CD1c-positive myeloid dendritic cell (primary cell): Measurements from ENCODE around the gene OR13A1.
"Not testable (repeated sequence)": the region's sequence is repeated elsewhere in the genome, so short reads cannot be mapped to it uniquely, and the experiment has no call there.

Source experiments
- DNase-seq: peaks from one replicate; pipeline ENCODE4 v3.0.0-alpha.2; 2016; ENCODE audit errors: extremely low spot score

The OR13A1 gene

GRCh38 chr10:45282061-45282460 is 33.3 kb downstream of the OR13A1 start:
- no peak for DNase-seq

DNA sequence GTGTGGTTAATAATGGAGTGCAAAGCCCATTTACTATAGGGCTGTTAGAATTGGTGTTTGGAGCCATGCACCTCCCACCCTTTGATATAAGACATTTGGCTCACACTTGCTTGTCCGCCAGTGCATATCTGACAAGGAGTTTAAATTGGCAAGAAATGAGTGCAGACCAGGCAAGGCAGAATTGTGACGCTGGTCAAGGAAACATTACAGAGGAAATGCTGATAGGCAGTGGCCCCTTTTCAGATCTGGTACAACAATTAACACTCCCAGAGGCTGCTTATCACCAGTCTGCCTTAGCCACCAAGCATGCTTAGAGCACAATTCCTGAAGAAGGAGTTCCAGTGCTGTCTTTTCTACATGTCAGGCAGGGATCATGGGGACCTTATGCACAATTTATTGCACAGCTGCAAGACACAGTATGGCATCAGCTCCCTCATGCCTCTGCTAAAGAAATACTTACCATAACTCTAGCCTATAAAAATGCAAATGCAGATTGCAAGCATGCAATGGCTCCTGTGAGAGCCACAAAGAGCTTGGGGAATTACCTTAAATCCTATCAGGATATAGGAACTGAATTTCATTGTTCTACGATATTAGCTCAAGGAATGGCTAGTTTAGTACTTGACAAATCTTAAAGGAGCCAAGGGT is 35.2 kb downstream of the OR13A1 start:
- DNase-seq = no peak

DNA sequence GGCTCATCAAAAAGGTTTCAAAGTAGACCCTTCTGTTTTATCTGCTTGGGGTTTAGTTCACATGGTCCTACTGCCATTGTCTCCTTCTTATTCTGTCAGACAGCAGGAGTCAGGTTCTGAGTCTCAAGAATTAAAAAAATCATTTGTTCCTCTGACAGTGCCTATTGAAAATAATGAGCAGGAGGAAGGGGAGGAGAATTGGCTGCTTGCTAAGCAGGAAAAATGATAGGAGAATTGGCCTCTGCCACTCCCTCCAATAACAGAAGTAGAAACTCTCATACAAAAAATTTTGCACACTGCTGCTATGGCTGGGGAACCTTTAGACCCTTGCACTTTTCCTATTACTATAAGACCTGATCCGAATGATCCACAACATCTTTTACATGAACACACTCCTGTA is 35.7 kb downstream of the OR13A1 start:
- DNase-seq = no peak

DNA sequence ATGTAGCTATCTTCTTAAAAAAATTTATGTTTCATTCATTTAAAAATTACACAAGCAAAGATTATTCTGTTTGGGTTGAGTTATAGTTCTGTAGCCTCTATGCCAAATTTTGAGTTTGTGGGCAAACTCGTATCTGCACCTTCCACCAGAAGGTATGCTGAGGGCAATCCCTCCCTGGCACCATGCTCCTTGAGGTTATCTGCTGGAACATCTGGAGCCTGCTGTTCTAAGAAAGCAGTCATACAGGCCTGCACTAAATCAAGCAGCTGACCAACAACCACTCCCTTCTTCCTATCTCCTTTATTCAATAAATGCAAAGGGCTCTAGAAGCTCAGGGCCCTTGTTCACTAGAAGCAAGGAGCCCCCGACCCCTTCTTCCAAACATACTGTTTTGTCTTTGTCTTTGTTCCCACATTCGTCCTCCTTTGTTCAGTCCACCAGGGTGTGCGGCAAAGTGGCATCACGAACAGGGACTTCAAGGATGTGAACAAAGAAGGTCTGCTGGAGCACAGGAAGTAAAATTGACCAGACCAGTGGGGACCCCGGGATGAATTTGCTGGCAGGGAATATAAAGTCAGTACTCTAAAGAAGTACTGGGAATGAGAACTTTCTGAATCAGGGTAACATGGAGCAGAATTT is 36.4 kb downstream of the OR13A1 start:
- DNase-seq = no peak

DNA sequence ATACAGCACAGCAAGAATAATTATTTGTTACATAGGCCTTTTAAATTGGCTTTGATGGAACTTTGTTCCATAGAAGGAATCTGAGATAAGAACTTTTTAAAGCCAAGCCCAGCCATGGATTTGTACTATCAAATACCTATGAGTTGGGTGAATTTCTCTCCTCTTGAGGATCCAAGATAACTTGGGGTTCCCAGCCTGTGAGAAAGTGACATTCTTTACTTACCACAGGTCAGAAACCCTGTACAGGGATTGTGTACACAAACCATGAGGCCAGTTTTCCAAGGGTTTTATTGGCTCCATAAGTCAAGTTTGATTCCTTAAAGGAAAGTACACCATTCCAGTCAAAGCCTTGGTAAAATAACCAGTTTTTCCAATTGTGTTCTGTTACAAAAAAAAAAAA is 39.3 kb downstream of the OR13A1 start:
- not testable (repeated sequence) for DNase-seq

GRCh38 chr10:45274364-45274763 is 41.0 kb downstream of the OR13A1 start:
- no peak for DNase-seq

DNA sequence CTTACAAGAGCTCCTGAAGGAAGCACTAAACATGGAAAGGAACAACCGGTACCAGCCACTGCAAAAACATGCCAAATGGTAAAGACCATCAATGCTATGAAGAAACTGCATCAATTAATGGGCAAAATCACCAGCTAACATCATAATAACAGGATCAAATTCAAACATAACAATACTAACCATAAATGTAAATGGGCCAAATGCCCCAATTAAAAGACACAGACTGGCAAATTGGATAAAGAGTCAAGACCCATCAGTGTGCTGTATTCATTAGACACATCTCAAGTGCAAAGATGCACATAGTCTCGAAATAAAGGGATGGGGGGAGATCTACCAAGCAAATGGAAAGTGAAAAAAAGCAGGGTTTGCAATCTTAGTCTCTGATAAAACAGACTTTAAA is 47.6 kb downstream of the OR13A1 start:
- DNase-seq = not testable (repeated sequence)

GRCh38 chr10:45265996-45266395 is 49.4 kb downstream of the OR13A1 start:
- DNase-seq = no peak

DNA sequence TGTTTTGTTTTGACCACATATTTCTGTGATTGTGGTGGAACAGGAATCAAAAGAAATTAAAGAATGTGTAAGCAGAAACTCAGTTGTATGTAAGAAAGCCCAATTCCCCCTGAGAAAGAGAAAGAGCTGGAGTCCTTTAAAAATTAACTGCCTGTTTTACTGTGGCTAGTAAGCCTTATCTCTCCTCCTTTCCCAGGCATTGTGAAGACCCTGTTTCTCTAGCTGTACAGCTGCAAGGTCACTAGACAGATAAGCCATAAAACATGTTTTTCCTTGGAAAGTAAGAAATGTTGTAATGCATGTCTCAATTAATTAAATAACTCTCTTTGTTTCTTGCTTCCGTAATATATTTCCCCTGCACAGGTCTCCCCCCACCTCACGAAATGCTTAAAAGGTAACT is 53.5 kb downstream of the OR13A1 start:
- DNase-seq = no peak

DNA sequence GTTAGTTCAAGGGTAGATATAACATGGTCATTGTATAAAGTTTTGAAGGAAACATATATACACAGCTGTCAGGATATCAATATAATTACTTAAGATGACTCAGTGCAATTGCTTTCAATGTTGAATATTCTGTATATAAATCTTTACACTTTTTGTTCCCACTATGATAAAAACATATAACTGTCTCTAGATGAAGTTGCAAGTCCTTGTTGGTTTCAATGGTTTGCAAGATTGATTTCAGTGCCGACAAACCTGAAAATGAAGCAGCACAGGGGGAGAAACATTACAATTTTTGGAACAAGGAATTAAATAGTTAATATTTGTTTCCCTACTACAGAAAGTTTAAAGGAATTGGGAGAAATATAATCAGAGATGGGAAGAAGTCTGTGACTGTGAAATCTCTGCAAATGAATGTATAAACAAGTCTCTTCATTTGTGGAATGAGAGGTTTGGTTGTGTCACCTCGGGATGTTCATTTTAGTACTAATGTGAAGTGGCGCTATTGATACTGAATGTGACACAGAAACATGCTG is 54.1 kb downstream of the OR13A1 start:
- DNase-seq = no peak

- not testable (repeated sequence) for DNase-seq
Measured at GRCh38 chr10:45260635-45261034, 54.8 kb downstream of the OR13A1 start.

GRCh38 chr10:45259786-45260495 is 55.5 kb downstream of the OR13A1 start:
- not testable (repeated sequence) for DNase-seq

DNA sequence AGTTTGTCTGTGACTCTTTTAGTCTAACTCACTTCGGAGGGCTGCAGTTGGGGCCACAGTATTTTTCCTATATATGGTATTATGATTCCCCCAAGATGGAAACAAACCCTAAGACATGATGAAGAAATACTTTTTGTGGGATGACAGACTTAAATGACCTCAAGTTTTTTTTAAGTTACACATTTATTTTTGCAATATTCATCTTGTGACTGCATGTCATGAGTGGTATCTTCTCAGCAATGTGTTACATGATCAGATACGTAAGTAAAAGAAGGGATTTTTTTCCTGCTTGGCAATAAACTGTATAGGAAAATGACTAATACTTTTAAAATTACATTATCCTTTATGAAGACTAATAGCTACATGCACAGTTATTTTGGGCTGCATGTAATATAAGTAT is 57.8 kb downstream of the OR13A1 start:
- no peak for DNase-seq

DNA sequence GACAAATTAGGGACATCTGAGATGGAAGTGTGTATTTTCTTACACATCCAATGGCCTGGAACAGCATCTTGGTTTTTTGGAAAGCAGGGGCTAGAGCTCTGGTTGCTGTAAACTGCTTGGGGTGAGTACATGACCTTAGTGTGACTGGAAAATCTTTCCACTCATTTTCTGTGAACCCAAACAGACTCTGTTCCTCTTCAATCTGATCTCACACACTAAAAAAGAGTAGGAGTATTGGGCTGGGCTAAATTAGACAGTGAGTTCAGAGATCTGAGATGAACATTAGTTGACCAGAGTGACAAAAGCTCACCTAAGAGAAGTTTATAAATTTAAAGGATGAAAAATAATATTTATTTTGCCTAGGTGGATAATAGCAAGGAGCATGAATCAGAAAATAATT is 59.2 kb downstream of the OR13A1 start:
- no peak for DNase-seq

GRCh38 chr10:45255706-45256105 is 59.7 kb downstream of the OR13A1 start:
- DNase-seq = no peak

DNA sequence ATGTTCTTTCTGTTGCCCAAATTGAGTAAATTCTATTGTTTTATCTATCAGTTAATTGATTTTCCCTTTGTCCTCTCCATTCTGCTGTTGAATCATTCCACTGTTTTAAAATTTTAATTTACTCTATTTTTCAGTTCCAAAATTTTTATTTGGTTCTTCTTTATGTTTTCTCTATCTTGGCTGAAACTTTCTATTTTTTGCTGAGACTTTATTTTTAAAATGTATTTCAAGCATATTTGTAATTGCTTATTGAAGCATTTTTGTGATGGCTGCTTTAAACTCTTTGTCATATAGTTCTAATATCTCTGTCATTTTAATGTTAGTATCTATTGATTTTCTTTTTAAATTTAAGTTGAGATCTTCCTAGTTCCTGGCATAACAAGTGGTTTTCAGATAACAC is 60.5 kb downstream of the OR13A1 start:
- no peak for DNase-seq

DNA sequence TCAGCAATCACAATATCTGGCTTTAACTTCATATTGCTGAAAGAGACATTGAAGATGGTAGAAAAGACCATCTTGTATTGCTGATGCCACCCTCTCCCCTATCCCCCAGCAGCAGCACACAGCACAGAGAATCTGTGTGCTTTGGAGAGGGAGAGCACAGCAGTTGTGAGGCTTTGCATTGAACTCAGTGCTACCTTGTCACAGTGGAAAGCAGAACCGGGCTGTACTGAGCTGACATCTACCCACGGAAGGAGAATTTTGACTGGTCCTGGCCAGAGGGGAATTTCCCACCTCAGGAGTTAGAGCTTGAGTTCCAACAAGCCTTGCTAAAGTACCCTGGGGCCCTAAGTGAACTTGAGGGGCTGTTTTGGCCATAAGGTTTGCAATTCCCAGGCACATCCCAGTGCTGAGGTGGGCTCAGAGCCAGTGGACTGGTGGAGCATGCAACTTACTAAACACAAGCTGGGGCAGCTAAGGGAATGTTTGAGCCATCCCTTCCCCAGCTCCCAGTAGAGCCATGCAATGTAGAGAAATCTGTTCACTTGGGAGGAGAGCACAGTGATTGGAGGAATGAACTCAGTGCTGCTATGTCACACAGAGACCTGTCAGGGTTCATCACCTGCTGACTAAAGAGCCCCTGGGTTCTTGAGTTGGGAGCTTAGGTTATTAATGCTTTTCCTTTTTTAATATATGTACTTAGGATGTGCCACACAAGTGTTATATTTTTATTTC is 62.1 kb downstream of the OR13A1 start:
- peak; percentile 73 for DNase-seq
